GM12891 (cell line): ENCODE measurements around the gene GINM1.

Experiments
- POLR2A ChIP-seq: IDR thresholded peaks from 2 replicates; pipeline ENCODE4 v1.6.1; 2011; ENCODE audit warnings: low read depth, low read length, control low read depth
- POLR2AphosphoS5 ChIP-seq: IDR thresholded peaks from 2 replicates; pipeline ENCODE4 v1.6.1; 2011; ENCODE audit warnings: low read depth, low read length, control low read depth
- POU2F2 ChIP-seq: IDR thresholded peaks from 2 replicates; pipeline ENCODE4 v1.6.1; 2011; ENCODE audit warnings: low read depth, mild to moderate bottlenecking, control low read depth, low read length, moderate library complexity
- SPI1 ChIP-seq: IDR thresholded peaks from 2 replicates; pipeline ENCODE4 v1.6.1; 2011; ENCODE audit warnings: low read depth, low read length, control low read depth

DNA sequence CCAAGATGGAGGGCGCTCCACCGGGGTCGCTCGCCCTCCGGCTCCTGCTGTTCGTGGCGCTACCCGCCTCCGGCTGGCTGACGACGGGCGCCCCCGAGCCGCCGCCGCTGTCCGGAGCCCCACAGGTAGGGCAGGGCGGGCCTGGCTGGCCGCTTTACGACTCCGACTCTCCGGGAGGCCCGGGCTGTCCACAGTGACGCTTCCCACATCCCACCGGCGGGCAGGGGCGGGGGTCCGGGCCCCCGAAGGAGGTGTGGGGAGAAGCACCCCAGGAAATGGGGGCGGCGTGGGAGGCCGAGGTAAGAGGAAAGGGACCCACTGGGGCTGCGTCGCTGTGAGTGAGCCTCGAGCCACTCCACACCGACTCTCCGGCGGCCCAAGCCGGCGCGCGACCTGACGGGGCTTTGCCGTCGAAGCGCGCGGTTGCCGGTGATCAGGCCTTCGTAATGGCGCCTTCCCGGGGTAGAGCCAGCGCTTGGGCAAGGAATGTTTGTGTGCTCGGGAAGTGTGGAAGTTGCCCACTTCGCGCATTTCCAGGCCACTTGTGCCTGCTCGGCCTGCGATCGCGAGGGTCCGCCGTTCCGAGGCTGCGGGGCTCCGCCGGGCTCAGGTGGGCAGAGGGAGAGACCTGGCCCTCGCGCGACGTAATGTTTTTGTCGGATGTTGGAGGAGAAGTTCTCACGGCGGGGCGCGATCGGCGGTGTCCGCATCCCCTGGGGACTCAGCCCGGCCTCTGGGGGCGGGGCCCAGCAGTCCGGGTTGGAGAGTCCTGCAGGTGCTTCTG lies 427 bp downstream of the GINM1 start:
- TF ChIP-seq POU2F2 = no peak
- no peak for TF ChIP-seq SPI1
- TF ChIP-seq POLR2A = 0 out of 2 replicates have a peak, but pooled peaks have one; percentile 6
- TF ChIP-seq POLR2AphosphoS5 = no peak
